T-helper 2 cell (primary cell): ENCODE results near the gene FOXD2.
A peak's percentile ranks its signal among the peaks of the same experiment; 100 is the strongest.

Experiments
- DNase-seq, 5 experiments: peaks; one replicate each; pipeline versions ENCODE4 v3.0.0 to v3.0.0-alpha.2; 2012 to 2022

The FOXD2 gene

DNA sequence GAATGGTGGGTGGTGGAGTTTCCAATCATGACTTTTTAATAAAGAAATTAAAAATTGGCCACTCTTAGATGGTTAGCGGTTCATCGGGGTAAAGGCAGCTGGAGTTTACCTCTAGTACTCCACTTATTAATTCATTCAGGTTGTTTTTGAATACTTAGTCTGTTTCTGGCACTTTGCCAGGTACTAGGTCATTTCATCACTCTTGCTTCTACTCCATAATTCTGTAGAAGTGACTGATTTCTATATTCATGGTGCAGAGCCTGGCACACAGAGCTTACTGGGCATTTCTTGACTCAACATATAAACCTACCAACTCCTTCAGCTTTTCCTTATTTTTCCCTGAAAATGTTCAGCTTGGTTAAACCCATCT is 31.5 kb downstream of the FOXD2 start:
- peak in 1 of 5 experiments; percentile 12 for DNase-seq

DNA sequence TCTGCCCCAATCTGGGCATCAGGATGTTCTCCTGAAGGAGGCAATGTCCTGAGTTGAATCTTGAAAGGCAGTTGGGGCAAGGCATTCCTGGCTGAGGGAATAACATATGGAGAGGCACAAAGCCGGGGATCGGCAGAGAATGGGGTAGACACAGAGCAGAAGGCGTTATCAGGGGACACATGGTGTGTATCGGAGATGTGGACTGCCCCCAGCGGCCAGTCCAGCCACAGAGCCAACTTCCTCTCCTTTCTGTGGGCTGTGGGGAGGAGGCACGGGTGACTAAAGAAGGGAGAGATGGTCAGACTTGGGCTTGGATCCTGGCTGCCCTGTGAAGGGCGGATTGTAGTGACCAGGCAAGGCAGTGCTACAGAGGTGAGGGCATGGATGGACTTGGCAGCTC is 32.1 kb downstream of the FOXD2 start:
- DNase-seq = no peak

- DNase-seq = no peak
These were observed 33.3 kb downstream of the FOXD2 start for GRCh38 chr1:47471163-47471562.

GRCh38 chr1:47474278-47475193 is 36.7 kb downstream of the FOXD2 start:
- DNase-seq = no peak

GRCh38 chr1:47477595-47478080 is 39.8 kb downstream of the FOXD2 start:
- DNase-seq = no peak

DNA sequence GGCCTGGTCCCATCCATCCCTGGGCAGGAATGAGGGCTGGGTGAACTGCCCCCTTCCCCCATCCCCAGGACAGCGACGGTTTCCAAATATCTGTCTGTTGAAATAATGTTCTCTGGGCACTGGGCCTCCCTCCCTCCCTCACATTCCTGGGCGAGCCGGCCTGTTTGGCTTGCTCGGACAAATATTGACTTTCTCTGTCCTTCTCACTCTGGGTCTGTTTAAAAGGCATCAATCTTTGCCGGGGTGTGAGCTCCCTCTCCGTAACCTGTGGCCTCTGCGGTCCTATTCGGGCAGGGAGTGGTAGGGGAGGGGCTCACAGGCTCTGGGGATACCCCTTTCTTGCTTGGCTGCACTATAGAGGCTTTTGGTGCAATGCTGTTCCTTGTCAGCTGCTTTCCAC is 40.2 kb downstream of the FOXD2 start:
- no peak for DNase-seq

GRCh38 chr1:47479664-47480063 is 41.8 kb downstream of the FOXD2 start:
- DNase-seq = no peak

- DNase-seq = no peak
These were observed 44.1 kb downstream of the FOXD2 start for GRCh38 chr1:47481936-47482335.

- no peak for DNase-seq
These were observed 44.9 kb downstream of the FOXD2 start for GRCh38 chr1:47482786-47483185.

DNA sequence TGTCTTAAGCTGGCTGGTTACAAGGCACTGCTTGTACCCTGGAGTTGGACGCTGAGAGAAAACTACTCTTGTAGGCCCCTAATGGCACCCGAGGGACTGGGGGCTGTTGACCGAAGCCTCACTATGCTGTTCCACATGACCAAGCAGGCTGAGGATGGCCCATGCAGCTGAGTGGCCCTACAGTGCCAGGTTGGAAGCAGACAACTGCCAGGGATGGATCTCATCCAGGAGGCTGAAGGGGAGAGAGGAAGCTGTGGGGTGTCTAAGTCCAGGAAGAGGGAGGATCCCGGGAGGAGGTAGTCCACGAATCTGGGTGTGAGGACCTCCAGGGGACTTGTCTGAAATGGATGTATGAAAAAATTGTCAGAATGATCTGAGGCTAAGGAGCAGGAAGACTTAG is 45.8 kb downstream of the FOXD2 start:
- DNase-seq = no peak

DNA sequence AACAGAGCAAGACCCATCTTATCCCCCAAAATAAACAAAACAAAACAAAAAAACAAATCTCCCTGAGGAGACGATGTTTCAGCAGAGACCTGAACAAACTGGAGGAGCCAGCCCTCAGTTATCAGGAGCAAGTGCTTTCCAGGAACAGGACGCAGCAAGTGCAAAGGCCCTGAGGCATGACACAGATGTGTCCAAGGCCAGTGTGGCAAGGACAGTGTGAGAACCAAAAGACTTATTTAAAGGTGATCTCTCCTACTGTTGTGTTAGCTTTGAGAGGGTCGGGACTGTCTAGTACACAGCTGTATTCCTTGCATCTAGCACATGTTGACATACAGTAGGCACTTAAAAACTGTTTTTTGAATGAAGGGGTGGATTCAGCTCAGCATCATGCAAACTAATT is 48.0 kb downstream of the FOXD2 start:
- no peak for DNase-seq

- no peak for DNase-seq
These were observed 49.5 kb downstream of the FOXD2 start for GRCh38 chr1:47487332-47487731.

- DNase-seq = no peak
These were observed 50.1 kb downstream of the FOXD2 start for GRCh38 chr1:47487850-47488450.
